Right lobe of liver (tissue), 6 donors: Measurements from ENCODE around the gene JAM2. TPM values are rescaled to one million over a fixed set of nuclear protein-coding genes. Genes with fewer than 3 reads are reported as not detected.
A peak's percentile ranks its signal among the peaks of the same experiment; 100 is the strongest.

Source experiments
- ATAC-seq, 4 donors: fragments of 200-7000 bp; cut with Tn5 transposase; one replicate each; pipeline ENCODE4 v1.9.1; 2020; ENCODE audit warnings: mild to moderate bottlenecking in 4 of 4, moderate library complexity in 4 of 4
- DNase-seq, 3 donors: peaks; one replicate each; pipeline ENCODE4 v3.0.0-alpha.2; 2020
- H3K27ac ChIP-seq, 3 donors: fragments of 200-600 bp; one replicate each; pipeline ENCODE4 v1.8.0; 2022
- H3K27me3 ChIP-seq, 2 donors: fragments of 200-600 bp; one replicate each; pipeline ENCODE4 v1.8.0; 2022
- H3K36me3 ChIP-seq, 4 donors: fragments of 200-600 bp; sonication (generic) in 1 of 4; one replicate each; pipeline versions ENCODE4 v1.5.1 to v1.8.0; 2017 to 2022; ENCODE audit warnings: control low read depth in 1 of 4
- H3K4me1 ChIP-seq, 4 donors: fragments of 200-600 bp; sonication (generic) in 1 of 4; one replicate each; pipeline versions ENCODE4 v1.5.1 to v1.8.0; 2017 to 2022; ENCODE audit warnings: control low read depth in 1 of 4
- H3K4me3 ChIP-seq, 3 donors: fragments of 200-600 bp; one replicate each; pipeline ENCODE4 v1.8.0; 2022
- H3K9me3 ChIP-seq, 4 donors: fragments of 200-600 bp; sonication (generic) in 1 of 4; one replicate each; pipeline versions ENCODE4 v1.5.1 to v1.8.0; 2017 to 2022; ENCODE audit warnings: control low read depth in 1 of 4
- POLR2A ChIP-seq: fragments of 450-650 bp; IDR thresholded peaks from one replicate; pipeline ENCODE4 v1.6.1; 2017; ENCODE audit warnings: antibody characterized with exemption, mild to moderate bottlenecking
- WGBS: methylation state at CpG from one replicate; pipeline ENCODE4 v1.1.6; 2018; ENCODE audit warnings: low coverage, low lambda C conversion rate; ENCODE audit not compliant: insufficient coverage; ENCODE audit errors: missing lambda C conversion rate; 5-methylcytosine and 5-hydroxymethylcytosine counted together
- intact Hi-C, 2 donors: fragments of 100-400 bp; cut with DNase I; formaldehyde crosslinking; loops; one replicate each; pipeline versions ENCODE4 v1.11.2 to v1.14.1; 2022
- total RNA-seq, 6 experiments: library from RNA; depleted of rRNA in 2 of 6; stranded (reverse); fragments of >200 nt in 2 of 6; fragmentation: NEBNext Ultra II Directional in 3 of 6; extraction: Animal tissue kit (Norgen Biotek cat#: 25700) in 3 of 6; gene quantifications; one replicate each; pipeline versions ENCODE4 v1.1.0 to v1.2.4, GENCODE V29; 2016 to 2023
- TF ChIP-seq, protein P1 (sequence below), 4 donors: fragments of 200-600 bp in 3 of 4; fragments of 450-650 bp in 1 of 4; IDR thresholded peaks; one replicate each; pipeline versions ENCODE4 v1.5.1 to v1.8.0; 2016 to 2022; ENCODE audit warnings: antibody characterized with exemption in 4 of 4, mild to moderate bottlenecking in 2 of 4
- donor health status: DM: no; HTN: yes; CAD: no.
- donor health status: DM: no; HTN: no; CAD: no.
- donor health status: DM: no; HTN: no; CAD: no.
- donor health status: DM: no; HTN: yes; CAD: no.
- donor health status: DM: no; HTN: yes; CAD: no.

Gene JAM2
- total RNA-seq, 6 experiments from 2014 or later = 1.3 to 2.9 (median 2.0) TPM

GRCh38 chr21:25722631-25723030, 83.6 kb downstream of the JAM2 start:
- intact Hi-C loops = no loop called here
- peaks cover 9 to 56% (median 39%) of the 10 kb centered on the region in 4 donors for H3K36me3 ChIP-seq
- 80% methylated on average over 3 of the region's 3 CpGs for WGBS

GRCh38 chr21:25732091-25732760, 93.2 kb downstream of the JAM2 start:
- Histone ChIP-seq H3K36me3 (peaks cover 10 to 35% (median 22%) of the 10 kb centered on the region in 4 donors), H3K9me3 (no peaks in the 10 kb centered on the region), H3K4me3 (no peak overlapping the region), H3K4me1 (peaks cover 0 to 34% (median 14%) of the 10 kb centered on the region in 4 donors), H3K27me3 (no peaks in the 10 kb centered on the region), H3K27ac (peak overlapping the region in 1 of 3 donors; percentile 79)
- 62% methylated on average over 3 of the region's 6 CpGs for WGBS
- no peak for DNase-seq
- TF ChIP-seq POLR2A = no peak
- TF ChIP-seq, protein P1, sequence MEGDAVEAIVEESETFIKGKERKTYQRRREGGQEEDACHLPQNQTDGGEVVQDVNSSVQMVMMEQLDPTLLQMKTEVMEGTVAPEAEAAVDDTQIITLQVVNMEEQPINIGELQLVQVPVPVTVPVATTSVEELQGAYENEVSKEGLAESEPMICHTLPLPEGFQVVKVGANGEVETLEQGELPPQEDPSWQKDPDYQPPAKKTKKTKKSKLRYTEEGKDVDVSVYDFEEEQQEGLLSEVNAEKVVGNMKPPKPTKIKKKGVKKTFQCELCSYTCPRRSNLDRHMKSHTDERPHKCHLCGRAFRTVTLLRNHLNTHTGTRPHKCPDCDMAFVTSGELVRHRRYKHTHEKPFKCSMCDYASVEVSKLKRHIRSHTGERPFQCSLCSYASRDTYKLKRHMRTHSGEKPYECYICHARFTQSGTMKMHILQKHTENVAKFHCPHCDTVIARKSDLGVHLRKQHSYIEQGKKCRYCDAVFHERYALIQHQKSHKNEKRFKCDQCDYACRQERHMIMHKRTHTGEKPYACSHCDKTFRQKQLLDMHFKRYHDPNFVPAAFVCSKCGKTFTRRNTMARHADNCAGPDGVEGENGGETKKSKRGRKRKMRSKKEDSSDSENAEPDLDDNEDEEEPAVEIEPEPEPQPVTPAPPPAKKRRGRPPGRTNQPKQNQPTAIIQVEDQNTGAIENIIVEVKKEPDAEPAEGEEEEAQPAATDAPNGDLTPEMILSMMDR (IDR thresholded peaks at IDR 0.05) = no peak
- no peak for ATAC-seq
- intact Hi-C loops = no loop called here

More at GRCh38 chr21:25722631-25723030, 83.6 kb downstream of the JAM2 start:
- Histone ChIP-seq H3K4me1 (no peaks in the 10 kb centered on the region), H3K27ac (no peak overlapping the region), H3K27me3 (no peaks in the 10 kb centered on the region), H3K9me3 (no peaks in the 10 kb centered on the region), H3K4me3 (no peak overlapping the region)
- ATAC-seq (peak in 1 of 4 donors; percentile 21), DNase-seq (no peak)
- TF ChIP-seq, protein P1 (IDR thresholded peaks at IDR 0.05) = no peak
- no peak for TF ChIP-seq POLR2A

- no peaks in the 10 kb centered on the region for H3K9me3 ChIP-seq
- TF ChIP-seq, protein P1 (IDR thresholded peaks at IDR 0.05) = no peak
- no peak for TF ChIP-seq POLR2A
- peak overlapping the region; percentile 79 to 98 (median 93) for H3K27ac ChIP-seq
- 2% methylated on average over 18 of the region's 30 CpGs for WGBS
- H3K27me3 ChIP-seq = no peaks in the 10 kb centered on the region
- peaks cover 0 to 34% (median 14%) of the 10 kb centered on the region in 4 donors for H3K4me1 ChIP-seq
- ATAC-seq = peak; percentile 35 to 52 (median 47)
- peaks cover 0 to 16% (median 6%) of the 10 kb centered on the region in 4 donors for H3K36me3 ChIP-seq
- peak overlapping the region; percentile 72 to 88 (median 78) for H3K4me3 ChIP-seq
- intact Hi-C loops = no loop called here
- DNase-seq = peak in 2 of 3 donors; percentile 51 to 55
These were observed 95.0 kb downstream of the JAM2 start for GRCh38 chr21:25733859-25734653.

DNA sequence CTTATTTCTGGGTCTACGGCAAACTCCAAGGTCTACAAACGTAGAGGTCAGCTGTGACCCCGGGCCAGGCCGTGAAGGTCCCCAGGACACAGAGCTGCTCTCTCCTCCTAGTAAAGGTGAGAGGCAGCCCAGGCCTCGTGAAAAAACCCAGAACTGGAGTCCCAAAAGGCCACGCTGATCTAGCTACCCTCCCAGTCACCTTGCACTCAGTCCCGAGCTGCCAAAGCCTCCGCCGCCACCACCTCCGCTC, 95.5 kb downstream of the JAM2 start:
- peaks cover 0 to 11% (median under 1%) of the 10 kb centered on the region in 4 donors for H3K36me3 ChIP-seq
- DNase-seq (no peak), ATAC-seq (peak in 3 of 4 donors; percentile 6 to 17 (median 9))
- peak overlapping the region; percentile 72 to 88 (median 78) for H3K4me3 ChIP-seq
- H3K9me3 ChIP-seq = no peaks in the 10 kb centered on the region
- peak; percentile 85 for TF ChIP-seq POLR2A
- TF ChIP-seq, protein P1 (IDR thresholded peaks at IDR 0.05) = no peak
- no peaks in the 10 kb centered on the region for H3K27me3 ChIP-seq
- 0% methylated on average over 5 of the region's 10 CpGs for WGBS
- peak overlapping the region; percentile 79 to 98 (median 93) for H3K27ac ChIP-seq
- intact Hi-C loops = no loop called here
- H3K4me1 ChIP-seq = peaks cover 0 to 34% (median 14%) of the 10 kb centered on the region in 4 donors
